ENCODE data around the gene EFTUD2. TPM values are rescaled to one million over a fixed set of nuclear protein-coding genes. Genes with fewer than 3 reads are reported as not detected.

Gene EFTUD2
- total RNA-seq, 1 donor from 2014 or later = 192 TPM

GRCh38 chr17:44905006-44906000 is 6.1 kb upstream of the EFTUD2 start:
- peak overlapping the region; percentile 46 for H3K27ac Mint-ChIP-seq (ENCODE audit: unreplicated experiment)
- TF ChIP-seq CTCF (conservative IDR thresholded peaks at IDR 0.05) = no peak
- H3K4me3 Mint-ChIP-seq = no peak overlapping the region

GRCh38 chr17:44904001-44904984 is 5.0 kb upstream of the EFTUD2 start:
- TF ChIP-seq CTCF (conservative IDR thresholded peaks at IDR 0.05) = no peak
- Mint-ChIP-seq H3K27ac (ENCODE audit: unreplicated experiment) (no peak overlapping the region), H3K4me1 (peaks cover 25% of the 10 kb centered on the region), H3K4me3 (no peak overlapping the region), H3K36me3 (ENCODE audit: low read depth) (no peaks in the 10 kb centered on the region), H3K27me3 (ENCODE audit: low read depth) (no peaks in the 10 kb centered on the region), H3K9me3 (no peaks in the 10 kb centered on the region)
- no peak for DNase-seq (ENCODE audit: low read depth, low spot score)

More at GRCh38 chr17:44905006-44906000, 6.1 kb upstream of the EFTUD2 start:
- Mint-ChIP-seq H3K27me3 (ENCODE audit: low read depth) (no peaks in the 10 kb centered on the region), H3K9me3 (no peaks in the 10 kb centered on the region), H3K36me3 (ENCODE audit: low read depth) (no peaks in the 10 kb centered on the region), H3K4me1 (peaks cover 15% of the 10 kb centered on the region)
- DNase-seq (ENCODE audit: low read depth, low spot score) = no peak

- Mint-ChIP-seq H3K9me3 (no peaks in the 10 kb centered on the region), H3K4me1 (peaks cover 34% of the 10 kb centered on the region), H3K27ac (ENCODE audit: unreplicated experiment) (peak overlapping the region; percentile 12), H3K4me3 (peak overlapping the region; percentile 7), H3K36me3 (ENCODE audit: low read depth) (no peaks in the 10 kb centered on the region), H3K27me3 (ENCODE audit: low read depth) (no peaks in the 10 kb centered on the region)
- TF ChIP-seq CTCF (conservative IDR thresholded peaks at IDR 0.05) = no peak
- DNase-seq (ENCODE audit: low read depth, low spot score) = no peak
These were observed 3.9 kb upstream of the EFTUD2 start for GRCh38 chr17:44903012-44903685.

GRCh38 chr17:44902135-44902760 is 3.0 kb upstream of the EFTUD2 start:
- TF ChIP-seq CTCF (conservative IDR thresholded peaks at IDR 0.05) = no peak
- no peaks in the 10 kb centered on the region for H3K9me3 Mint-ChIP-seq
- no peak overlapping the region for H3K27ac Mint-ChIP-seq (ENCODE audit: unreplicated experiment)
- H3K27me3 Mint-ChIP-seq (ENCODE audit: low read depth) = no peaks in the 10 kb centered on the region
- no peaks in the 10 kb centered on the region for H3K36me3 Mint-ChIP-seq (ENCODE audit: low read depth)
- peaks cover 34% of the 10 kb centered on the region for H3K4me1 Mint-ChIP-seq
- no peak overlapping the region for H3K4me3 Mint-ChIP-seq
- no peak for DNase-seq (ENCODE audit: low read depth, low spot score)

Data from neural crest cell (in vitro differentiated cells).